ENCODE measurements around the gene HAUS7. TPM values are rescaled to one million over a fixed set of nuclear protein-coding genes. Genes with fewer than 3 reads are reported as not detected.

The HAUS7 gene
- total RNA-seq, 4 donors from 2014 or later: 20.7 to 46.8 (median 27.7) TPM

DNA sequence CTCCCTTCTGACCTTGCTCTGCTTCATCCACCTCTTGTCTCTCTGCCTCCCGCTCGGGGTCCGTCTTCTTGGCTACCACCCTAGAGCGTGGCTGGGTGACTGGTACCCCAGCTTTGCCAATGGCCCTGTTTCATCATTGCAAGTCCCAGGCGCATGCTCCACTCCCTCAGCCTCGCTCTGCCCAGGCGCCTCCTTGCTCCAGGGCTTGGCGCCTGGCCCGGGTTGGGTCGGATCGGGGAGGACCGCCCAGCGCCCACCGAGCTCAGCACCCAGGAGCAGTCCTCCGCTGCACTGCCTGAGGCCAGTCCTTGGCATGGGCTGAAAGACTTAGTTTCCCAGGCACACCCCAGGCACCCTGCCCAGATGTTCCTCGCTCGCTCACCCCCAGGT is 25.0 kb upstream of the HAUS7 start:
- peak; percentile 28 to 31 for DNase-seq
- WGBS, 2 donors: 8 to 36% methylated on average over 4 to 15 of the region's 17 CpGs
- no peak for TF ChIP-seq POLR2A (IDR thresholded peaks at IDR 0.05)
- TF ChIP-seq, protein P1, sequence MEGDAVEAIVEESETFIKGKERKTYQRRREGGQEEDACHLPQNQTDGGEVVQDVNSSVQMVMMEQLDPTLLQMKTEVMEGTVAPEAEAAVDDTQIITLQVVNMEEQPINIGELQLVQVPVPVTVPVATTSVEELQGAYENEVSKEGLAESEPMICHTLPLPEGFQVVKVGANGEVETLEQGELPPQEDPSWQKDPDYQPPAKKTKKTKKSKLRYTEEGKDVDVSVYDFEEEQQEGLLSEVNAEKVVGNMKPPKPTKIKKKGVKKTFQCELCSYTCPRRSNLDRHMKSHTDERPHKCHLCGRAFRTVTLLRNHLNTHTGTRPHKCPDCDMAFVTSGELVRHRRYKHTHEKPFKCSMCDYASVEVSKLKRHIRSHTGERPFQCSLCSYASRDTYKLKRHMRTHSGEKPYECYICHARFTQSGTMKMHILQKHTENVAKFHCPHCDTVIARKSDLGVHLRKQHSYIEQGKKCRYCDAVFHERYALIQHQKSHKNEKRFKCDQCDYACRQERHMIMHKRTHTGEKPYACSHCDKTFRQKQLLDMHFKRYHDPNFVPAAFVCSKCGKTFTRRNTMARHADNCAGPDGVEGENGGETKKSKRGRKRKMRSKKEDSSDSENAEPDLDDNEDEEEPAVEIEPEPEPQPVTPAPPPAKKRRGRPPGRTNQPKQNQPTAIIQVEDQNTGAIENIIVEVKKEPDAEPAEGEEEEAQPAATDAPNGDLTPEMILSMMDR (IDR thresholded peaks at IDR 0.05): no peak
- peaks cover 0 to 4% of the 10 kb centered on the region in 2 donors for H3K4me1 ChIP-seq
- H3K9me3 ChIP-seq: no peaks in the 10 kb centered on the region
- H3K4me3 ChIP-seq (replicated peaks in 1 of 3): peak overlapping the region in 1 of 3 donors; percentile 15
- intact Hi-C loops (cut with DNase I): no loop called here
- H3K27ac ChIP-seq: peak overlapping the region in 2 of 3 donors; percentile 38 to 45
- no peaks in the 10 kb centered on the region for H3K27me3 ChIP-seq
- no peaks in the 10 kb centered on the region for H3K36me3 ChIP-seq

DNA sequence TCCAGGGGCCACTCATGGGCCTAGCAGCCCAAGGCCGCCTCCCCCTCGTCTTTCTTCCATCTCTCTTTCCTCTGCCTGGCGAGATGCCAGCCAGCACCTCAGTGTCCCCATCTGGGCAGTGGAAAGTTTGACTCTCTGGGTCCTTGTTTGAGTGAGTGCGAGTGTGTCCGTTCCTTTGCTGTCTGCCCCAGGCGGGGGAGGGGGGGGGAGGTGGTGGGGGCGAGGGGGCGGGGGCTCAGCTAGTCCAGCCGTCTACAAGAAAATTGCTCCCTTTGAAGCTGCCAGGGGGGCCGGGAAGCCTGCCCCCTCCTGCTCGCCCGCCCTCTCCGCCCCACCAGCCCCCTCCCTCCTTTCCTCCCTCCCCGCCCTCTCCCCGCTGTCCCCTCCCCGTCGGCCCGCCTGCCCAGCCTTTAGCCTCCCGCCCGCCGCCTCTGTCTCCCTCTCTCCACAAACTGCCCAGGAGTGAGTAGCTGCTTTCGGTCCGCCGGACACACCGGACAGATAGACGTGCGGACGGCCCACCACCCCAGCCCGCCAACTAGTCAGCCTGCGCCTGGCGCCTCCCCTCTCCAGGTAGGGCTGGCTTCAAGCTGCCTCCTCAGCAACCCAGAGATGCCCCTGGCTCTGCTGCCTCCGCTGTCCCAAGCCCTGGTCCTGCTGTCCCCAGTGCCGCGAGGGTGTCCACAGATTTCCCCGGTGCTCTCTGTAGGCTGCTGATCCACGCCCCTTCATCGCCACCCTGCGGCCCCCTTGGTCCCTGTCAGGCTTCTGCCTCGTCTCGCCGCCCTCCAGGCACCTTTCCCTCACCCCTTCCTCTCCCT is 24.4 kb upstream of the HAUS7 start, which contains the start of gene BGN:
TSS of gene BGN (plus strand) at position 440 of the 821 bp plus-strand sequence. CDS start 9,652 bp downstream, outside the sequence.
- no peak for TF ChIP-seq POLR2A (IDR thresholded peaks at IDR 0.05)
- TF ChIP-seq, protein P1 (IDR thresholded peaks at IDR 0.05): peak in 3 of 6 experiments; percentile 16 to 34 (median 25)
- Histone ChIP-seq H3K4me3 (replicated peaks in 1 of 3) (peak within 1 kb of the TSS in 1 of 3 donors; percentile 15), H3K9me3 (no peaks in the 10 kb centered on the region), H3K27ac (peak within 1 kb of the TSS in 2 of 3 donors; percentile 38 to 45), H3K4me1 (peaks cover 0 to 4% of the 10 kb centered on the region in 2 donors), H3K36me3 (no peaks in the 10 kb centered on the region), H3K27me3 (no peaks in the 10 kb centered on the region)
- 20 to 30% methylated on average over 6 to 12 of the region's 41 CpGs for WGBS, 2 donors
- peak; percentile 75 to 76 for DNase-seq
- intact Hi-C loops (cut with DNase I): no loop called here

DNA sequence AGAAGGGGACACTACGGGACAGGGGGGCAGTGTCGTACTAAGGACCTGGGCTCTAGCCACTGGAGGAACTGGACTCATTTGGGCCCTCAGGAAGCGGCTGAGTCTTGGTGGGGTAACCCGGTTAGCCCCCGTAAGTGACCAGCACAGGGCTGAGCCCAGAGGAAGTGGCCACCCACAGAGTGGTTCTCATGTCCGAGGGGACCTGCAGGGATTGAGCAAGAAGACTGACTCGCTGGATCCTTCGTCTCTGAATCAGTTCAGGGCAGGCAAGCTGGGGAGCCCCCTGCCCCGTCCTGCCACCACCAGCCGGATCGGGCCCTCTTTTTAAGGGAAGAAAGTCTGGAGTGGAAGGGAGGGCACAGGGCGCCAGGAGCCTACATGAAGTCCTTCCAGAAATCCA is 23.7 kb upstream of the HAUS7 start:
- no peak for TF ChIP-seq POLR2A (IDR thresholded peaks at IDR 0.05)
- TF ChIP-seq, protein P1 (IDR thresholded peaks at IDR 0.05): no peak
- no peak for DNase-seq
- Histone ChIP-seq H3K9me3 (no peaks in the 10 kb centered on the region), H3K4me1 (peaks cover 0 to 4% of the 10 kb centered on the region in 2 donors), H3K27ac (peak overlapping the region in 2 of 3 donors; percentile 38 to 45), H3K27me3 (no peaks in the 10 kb centered on the region), H3K4me3 (replicated peaks in 1 of 3) (no peak overlapping the region), H3K36me3 (no peaks in the 10 kb centered on the region)
- 65 to 89% methylated on average over 4 to 6 of the region's 12 CpGs for WGBS, 2 donors
- intact Hi-C loops (cut with DNase I): no loop called here

DNA sequence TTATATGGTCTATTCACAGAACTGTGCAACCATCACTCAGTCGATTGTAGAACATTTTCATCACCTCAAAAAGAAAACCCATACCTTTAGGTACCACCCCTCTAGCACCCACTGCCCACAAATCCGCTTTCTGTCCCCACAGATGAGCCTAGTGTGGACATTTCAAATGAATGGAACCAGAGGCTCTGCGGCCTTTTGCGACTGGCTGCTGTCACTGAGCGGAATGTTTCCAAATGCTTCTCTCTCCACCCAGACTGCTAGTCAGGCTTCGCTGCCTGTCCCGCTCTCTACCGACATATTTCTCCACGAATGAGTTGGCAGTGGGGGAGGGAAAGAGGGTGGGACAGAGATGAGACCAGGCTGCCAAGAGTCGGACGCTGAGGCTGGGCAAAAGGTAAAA is 22.7 kb upstream of the HAUS7 start:
- peaks cover 0 to 4% of the 10 kb centered on the region in 2 donors for H3K4me1 ChIP-seq
- peak in 1 of 2 donors; percentile 44 for DNase-seq
- H3K4me3 ChIP-seq (replicated peaks in 1 of 3): no peak overlapping the region
- TF ChIP-seq, protein P1 (IDR thresholded peaks at IDR 0.05): no peak
- TF ChIP-seq POLR2A (IDR thresholded peaks at IDR 0.05): no peak
- H3K36me3 ChIP-seq: no peaks in the 10 kb centered on the region
- 79 to 80% methylated on average over 9 to 11 of the region's 11 CpGs for WGBS, 2 donors
- intact Hi-C loops (cut with DNase I): no loop called here
- H3K27me3 ChIP-seq: no peaks in the 10 kb centered on the region
- no peaks in the 10 kb centered on the region for H3K9me3 ChIP-seq
- H3K27ac ChIP-seq: no peak overlapping the region

DNA sequence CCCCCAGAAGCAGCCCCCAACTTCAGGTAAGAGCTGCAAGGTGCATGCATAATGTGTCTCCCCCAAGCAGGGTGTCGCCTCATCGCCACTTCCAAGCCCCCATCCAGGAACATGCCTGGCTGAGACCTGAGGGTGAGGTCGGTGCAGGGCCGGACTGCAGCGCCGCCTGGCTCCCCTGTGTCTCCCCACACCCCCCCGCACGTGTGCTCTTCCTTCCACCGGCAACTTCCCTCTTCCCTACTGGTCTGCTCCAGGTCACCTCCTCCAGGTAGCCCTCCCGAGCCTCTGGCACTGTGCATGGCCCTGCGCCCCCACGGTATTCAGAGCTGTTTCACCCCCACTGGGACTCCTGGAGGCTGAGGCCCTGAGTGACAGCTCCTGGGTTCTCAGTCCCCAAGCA is 22.2 kb upstream of the HAUS7 start:
- Histone ChIP-seq H3K9me3 (no peaks in the 10 kb centered on the region), H3K4me1 (peaks cover 0 to 4% of the 10 kb centered on the region in 2 donors), H3K27me3 (no peaks in the 10 kb centered on the region), H3K27ac (no peak overlapping the region), H3K4me3 (replicated peaks in 1 of 3) (no peak overlapping the region), H3K36me3 (no peaks in the 10 kb centered on the region)
- TF ChIP-seq POLR2A (IDR thresholded peaks at IDR 0.05): no peak
- TF ChIP-seq, protein P1 (IDR thresholded peaks at IDR 0.05): no peak
- intact Hi-C loops (cut with DNase I): no loop called here
- 81 to 88% methylated on average over 10 to 12 of the region's 12 CpGs for WGBS, 2 donors
- no peak for DNase-seq

Measured in thyroid gland (tissue), 4 donors.